HL-60 (cell line): ENCODE measurements around the gene TPM2.

Source experiments
- DNase-seq, 2 experiments: peaks; one replicate each; pipeline ENCODE4 v3.0.0-alpha.2; 2010 to 2020; ENCODE audit warnings: low read depth in 1 of 2, low spot score in 1 of 2
- H3K27ac ChIP-seq: fragments of 250-450 bp; sonication (Bioruptor Pico); replicated peaks from 2 replicates; pipeline ENCODE4 v1.5.1; 2020; ENCODE audit warnings: mild to moderate bottlenecking, moderate library complexity
- H3K27me3 ChIP-seq: fragments of 250-450 bp; sonication (Bioruptor Pico); 2 replicates; pipeline ENCODE4 v1.5.1; 2021; ENCODE audit warnings: mild to moderate bottlenecking, moderate library complexity; ENCODE audit not compliant: insufficient read depth, poor library complexity, severe bottlenecking
- H3K4me3 ChIP-seq: replicated peaks from 2 replicates; pipeline ENCODE4 v1.5.1; 2011; ENCODE audit warnings: mild to moderate bottlenecking, control low read depth, low read length; ENCODE audit not compliant: insufficient read depth
- CTCF ChIP-seq: IDR thresholded peaks from one replicate; pipeline ENCODE4 v1.5.1; 2011; ENCODE audit warnings: low read length, control low read depth, inconsistent platforms; ENCODE audit not compliant: insufficient read depth
- GABPA ChIP-seq: IDR thresholded peaks from 2 replicates; pipeline ENCODE4 v1.6.1; 2012; ENCODE audit warnings: low read depth
- POLR2AphosphoS5 ChIP-seq: IDR thresholded peaks from 2 replicates; pipeline ENCODE4 v1.6.1; 2012; ENCODE audit warnings: low read depth
- REST ChIP-seq: IDR thresholded peaks from 2 replicates; pipeline ENCODE4 v1.6.1; 2012; ENCODE audit warnings: low read depth; ENCODE audit not compliant: insufficient replicate concordance
- SPI1 ChIP-seq: IDR thresholded peaks from 2 replicates; pipeline ENCODE4 v1.6.1; 2012; ENCODE audit warnings: low read depth, mild to moderate bottlenecking, borderline replicate concordance

Gene TPM2

GRCh38 chr9:35718721-35719511, 29.2 kb upstream of the TPM2 start:
- Histone ChIP-seq H3K27ac (no peak overlapping the region), H3K27me3 (no peaks in the 10 kb centered on the region), H3K4me3 (no peak overlapping the region)
- TF ChIP-seq POLR2AphosphoS5 (no peak), REST (no peak), GABPA (no peak), CTCF (no peak), SPI1 (no peak)
- peak in 1 of 2 experiments; percentile 49 for DNase-seq

DNA sequence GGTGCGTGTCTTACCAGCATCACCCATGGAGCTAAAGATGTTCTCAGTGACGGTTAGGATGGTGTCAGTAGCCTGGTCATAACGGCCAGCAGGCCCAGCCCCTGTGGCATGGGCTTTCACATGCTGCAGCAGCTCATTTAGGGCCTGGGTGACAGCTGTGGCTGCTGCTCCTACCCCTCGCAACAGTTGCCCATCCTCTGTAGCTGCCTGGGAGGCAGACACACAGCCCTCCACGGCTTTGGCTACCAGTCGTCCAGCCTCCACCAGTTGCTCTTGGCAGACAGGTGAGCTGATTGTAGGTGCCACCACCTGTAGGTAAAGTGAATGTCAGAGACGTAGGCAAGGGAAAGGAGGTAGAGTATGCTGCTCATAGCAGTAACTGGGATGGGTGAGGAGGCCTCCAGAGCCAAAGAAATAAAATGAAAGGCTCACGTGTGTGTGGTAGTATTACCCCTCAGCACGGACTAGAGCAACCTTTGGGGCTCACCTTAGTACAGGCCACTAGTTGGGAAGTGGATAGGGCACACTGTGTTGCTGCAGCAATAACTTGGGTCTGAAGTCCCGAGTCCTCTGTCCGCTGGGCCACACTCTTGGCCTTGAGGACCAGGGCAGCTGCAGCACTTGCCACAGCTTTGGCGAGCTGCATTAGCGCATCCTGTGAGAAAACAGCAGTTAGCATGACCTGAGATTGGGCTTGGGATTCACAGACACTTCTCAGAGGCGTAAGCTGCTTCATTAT, 27.6 kb upstream of the TPM2 start:
- H3K27me3 ChIP-seq: no peaks in the 10 kb centered on the region
- no peak overlapping the region for H3K27ac ChIP-seq
- no peak for DNase-seq
- H3K4me3 ChIP-seq: no peak overlapping the region
- no peak for TF ChIP-seq POLR2AphosphoS5
- TF ChIP-seq SPI1: no peak
- no peak for TF ChIP-seq REST
- TF ChIP-seq CTCF: no peak
- no peak for TF ChIP-seq GABPA

- Histone ChIP-seq H3K4me3 (no peak overlapping the region), H3K27me3 (no peaks in the 10 kb centered on the region), H3K27ac (no peak overlapping the region)
- TF ChIP-seq POLR2AphosphoS5: no peak
- TF ChIP-seq SPI1: no peak
- TF ChIP-seq CTCF: no peak
- TF ChIP-seq GABPA: no peak
- TF ChIP-seq REST: no peak
- no peak for DNase-seq
These were observed 26.5 kb upstream of the TPM2 start for GRCh38 chr9:35716230-35716629.
